ENCODE measurements around the gene PPHLN1. TPM values are rescaled to one million over a fixed set of nuclear protein-coding genes. Genes with fewer than 3 reads are reported as not detected.
A peak's percentile ranks its signal among the peaks of the same experiment; 100 is the strongest.

The PPHLN1 gene, protein sequence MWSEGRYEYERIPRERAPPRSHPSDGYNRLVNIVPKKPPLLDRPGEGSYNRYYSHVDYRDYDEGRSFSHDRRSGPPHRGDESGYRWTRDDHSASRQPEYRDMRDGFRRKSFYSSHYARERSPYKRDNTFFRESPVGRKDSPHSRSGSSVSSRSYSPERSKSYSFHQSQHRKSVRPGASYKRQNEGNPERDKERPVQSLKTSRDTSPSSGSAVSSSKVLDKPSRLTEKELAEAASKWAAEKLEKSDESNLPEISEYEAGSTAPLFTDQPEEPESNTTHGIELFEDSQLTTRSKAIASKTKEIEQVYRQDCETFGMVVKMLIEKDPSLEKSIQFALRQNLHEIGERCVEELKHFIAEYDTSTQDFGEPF
- total RNA-seq = 41.8 TPM
- long read RNA-seq, partial matches to known transcripts = 7 of 19 reads
- long read RNA-seq, other reads (novel, unspliced or antisense) = 2 of 19 reads

DNA sequence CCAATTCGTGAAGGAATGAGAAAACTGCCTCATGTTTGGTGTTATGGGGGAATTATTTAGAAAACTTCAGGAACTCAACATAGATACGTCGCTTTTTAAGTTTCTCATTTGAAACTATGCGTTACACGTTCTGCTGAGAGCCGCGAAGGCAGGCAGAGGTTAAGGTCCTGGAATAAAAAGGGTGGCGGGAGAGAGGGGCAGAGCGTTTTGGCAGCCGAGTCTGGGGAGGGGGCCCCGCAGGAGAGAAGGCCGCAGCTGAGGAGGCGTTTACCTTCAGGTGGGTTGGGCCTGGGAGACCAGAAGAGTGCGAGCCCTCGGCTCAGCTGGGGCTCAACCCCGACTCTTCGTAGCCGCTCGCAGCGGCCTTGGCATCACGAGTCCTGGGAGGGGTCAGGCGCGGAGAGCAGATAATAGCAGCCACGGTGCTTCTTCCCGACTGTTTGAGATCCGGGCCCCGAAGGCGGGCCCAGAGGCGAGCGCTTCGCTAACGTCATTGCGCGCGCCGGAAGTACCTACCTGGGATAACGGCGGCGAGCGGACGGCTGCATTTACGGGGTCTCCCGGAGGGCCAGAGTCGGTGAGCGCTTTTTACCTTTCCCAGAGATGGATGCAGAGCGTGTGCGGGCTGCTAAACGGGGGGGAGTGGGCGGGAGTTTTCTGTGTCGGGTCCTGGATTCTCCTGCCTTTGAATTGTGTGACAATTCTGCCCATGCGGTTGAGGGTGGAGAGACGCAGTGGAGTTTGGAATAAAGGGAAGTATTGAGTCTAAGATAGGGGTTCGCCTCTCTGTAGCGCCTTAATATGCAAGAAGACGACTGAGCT is at the start of gene PPHLN1, which contains the start of gene ZCRB1:
Gene PPHLN1, plus strand, starts transcription at position 515 of the 822 bp plus-strand sequence. CDS start 9,736 bp downstream, outside the sequence.
Gene ZCRB1, minus strand, starts transcription at position 442 of the 822 bp plus-strand sequence. CDS start 1,992 bp downstream, outside the sequence.
- DNase-seq = peak; percentile 92

DNA sequence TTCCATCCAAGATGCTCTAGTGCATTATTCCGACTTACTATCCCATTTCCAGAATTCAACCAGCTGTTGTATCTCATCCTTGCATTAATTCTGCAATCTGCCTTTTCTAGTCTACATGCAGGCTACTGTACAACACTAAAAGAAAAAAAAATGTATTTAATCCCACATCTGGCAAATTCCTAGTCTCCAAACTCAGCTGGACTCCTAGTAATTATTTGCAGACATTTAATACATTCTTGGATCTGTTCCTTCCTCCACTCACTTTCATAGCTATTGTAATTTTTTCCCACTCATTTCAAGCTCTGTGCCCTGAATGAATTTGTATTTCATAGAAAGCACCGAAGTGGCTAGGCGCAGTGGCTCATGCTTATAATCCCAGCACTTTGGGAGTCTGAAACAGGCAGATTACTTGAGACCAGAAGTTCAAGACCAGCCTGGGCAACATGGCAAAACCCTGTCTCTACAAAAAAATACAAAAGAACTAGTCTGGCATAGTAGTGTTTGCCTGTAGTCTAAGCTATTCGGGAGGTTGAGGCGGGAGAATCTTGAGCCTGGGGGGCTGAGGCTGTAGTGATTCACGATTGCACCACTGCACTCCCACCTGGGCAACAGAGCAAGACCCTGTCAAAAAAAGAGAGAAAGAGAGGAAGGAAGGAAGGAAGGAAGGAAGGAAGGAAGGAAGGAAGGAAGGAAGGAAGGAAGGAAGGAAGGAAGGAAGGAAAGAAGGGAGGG is 48.4 kb upstream of the PPHLN1 start:
- no peaks in the 10 kb centered on the region for H3K27me3 ChIP-seq
- no peak overlapping the region for H3K27ac ChIP-seq
- no peaks in the 10 kb centered on the region for H3K9me3 ChIP-seq
- TF ChIP-seq, protein P1, sequence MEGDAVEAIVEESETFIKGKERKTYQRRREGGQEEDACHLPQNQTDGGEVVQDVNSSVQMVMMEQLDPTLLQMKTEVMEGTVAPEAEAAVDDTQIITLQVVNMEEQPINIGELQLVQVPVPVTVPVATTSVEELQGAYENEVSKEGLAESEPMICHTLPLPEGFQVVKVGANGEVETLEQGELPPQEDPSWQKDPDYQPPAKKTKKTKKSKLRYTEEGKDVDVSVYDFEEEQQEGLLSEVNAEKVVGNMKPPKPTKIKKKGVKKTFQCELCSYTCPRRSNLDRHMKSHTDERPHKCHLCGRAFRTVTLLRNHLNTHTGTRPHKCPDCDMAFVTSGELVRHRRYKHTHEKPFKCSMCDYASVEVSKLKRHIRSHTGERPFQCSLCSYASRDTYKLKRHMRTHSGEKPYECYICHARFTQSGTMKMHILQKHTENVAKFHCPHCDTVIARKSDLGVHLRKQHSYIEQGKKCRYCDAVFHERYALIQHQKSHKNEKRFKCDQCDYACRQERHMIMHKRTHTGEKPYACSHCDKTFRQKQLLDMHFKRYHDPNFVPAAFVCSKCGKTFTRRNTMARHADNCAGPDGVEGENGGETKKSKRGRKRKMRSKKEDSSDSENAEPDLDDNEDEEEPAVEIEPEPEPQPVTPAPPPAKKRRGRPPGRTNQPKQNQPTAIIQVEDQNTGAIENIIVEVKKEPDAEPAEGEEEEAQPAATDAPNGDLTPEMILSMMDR (IDR thresholded peaks at IDR 0.05) = no peak
- ATAC-seq = no peak
- DNase-seq = no peak
- H3K36me3 ChIP-seq = no peaks in the 10 kb centered on the region
- no peaks in the 10 kb centered on the region for H3K4me1 ChIP-seq
- intact Hi-C loops (cut with DNase I) = no loop called here
- no peak overlapping the region for H3K4me3 ChIP-seq

More for the DNA sequence above, at the start of gene PPHLN1, which contains the start of gene ZCRB1:
- peak; percentile 97 for ATAC-seq
- H3K4me1 ChIP-seq = peaks cover 28% of the 10 kb centered on the region
- no peaks in the 10 kb centered on the region for H3K9me3 ChIP-seq
- peaks cover 19% of the 10 kb centered on the region for H3K36me3 ChIP-seq
- no peaks in the 10 kb centered on the region for H3K27me3 ChIP-seq
- peak within 1 kb of the TSS; percentile 86 for H3K4me3 ChIP-seq
- intact Hi-C loops (cut with DNase I) = no loop called here
- TF ChIP-seq, protein P1 (IDR thresholded peaks at IDR 0.05) = no peak
- H3K27ac ChIP-seq = peak within 1 kb of the TSS; percentile 89

DNA sequence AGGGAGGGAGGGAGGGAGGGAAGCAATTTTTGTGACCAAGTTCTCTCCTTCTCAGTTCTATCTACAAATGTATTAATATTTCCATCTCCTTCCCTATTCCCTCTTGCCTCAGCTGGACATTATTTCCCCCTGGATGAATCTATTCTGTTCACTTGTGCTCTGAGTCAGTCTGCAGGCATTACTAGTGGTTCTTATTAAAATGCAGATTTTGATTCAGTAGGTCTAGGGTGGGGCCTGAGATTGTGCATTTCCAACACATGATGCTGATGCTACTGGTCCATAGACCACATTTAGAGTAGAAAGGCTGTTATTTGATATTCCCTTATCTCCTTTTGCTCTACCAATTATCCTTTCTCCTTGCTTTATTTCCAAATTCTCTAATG is 47.8 kb upstream of the PPHLN1 start:
- TF ChIP-seq, protein P1 (IDR thresholded peaks at IDR 0.05) = no peak
- intact Hi-C loops (cut with DNase I) = no loop called here

DNA sequence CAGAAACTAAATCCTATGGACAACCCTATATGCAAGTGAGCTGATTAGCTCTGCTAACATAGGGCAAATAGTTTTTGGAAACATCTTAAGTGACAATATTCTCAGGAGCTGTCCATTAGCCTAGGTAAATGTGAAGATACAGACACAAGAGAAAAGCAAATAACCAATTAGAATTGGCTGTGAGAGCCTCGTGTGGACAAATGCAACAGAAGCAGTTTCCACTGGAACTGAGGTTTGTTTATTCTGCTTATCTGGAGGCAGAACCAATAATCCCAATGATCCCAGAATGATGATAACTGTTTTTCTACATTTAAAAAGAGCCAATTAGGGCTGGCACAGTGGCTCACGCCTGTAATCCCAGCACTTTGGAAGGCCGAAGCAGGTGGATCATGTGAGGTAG is 44.7 kb upstream of the PPHLN1 start:
- intact Hi-C loops (cut with DNase I) = no loop called here
- Histone ChIP-seq H3K4me3 (no peak overlapping the region), H3K9me3 (no peaks in the 10 kb centered on the region), H3K27ac (no peak overlapping the region), H3K4me1 (no peaks in the 10 kb centered on the region), H3K27me3 (no peaks in the 10 kb centered on the region), H3K36me3 (no peaks in the 10 kb centered on the region)
- DNase-seq (no peak), ATAC-seq (no peak)
- TF ChIP-seq, protein P1 (IDR thresholded peaks at IDR 0.05) = no peak

More for the DNA sequence above, 47.8 kb upstream of the PPHLN1 start:
- ATAC-seq = no peak
- no peak for DNase-seq
- Histone ChIP-seq H3K36me3 (no peaks in the 10 kb centered on the region), H3K27me3 (no peaks in the 10 kb centered on the region), H3K4me1 (no peaks in the 10 kb centered on the region), H3K27ac (no peak overlapping the region), H3K4me3 (no peak overlapping the region), H3K9me3 (no peaks in the 10 kb centered on the region)

DNA sequence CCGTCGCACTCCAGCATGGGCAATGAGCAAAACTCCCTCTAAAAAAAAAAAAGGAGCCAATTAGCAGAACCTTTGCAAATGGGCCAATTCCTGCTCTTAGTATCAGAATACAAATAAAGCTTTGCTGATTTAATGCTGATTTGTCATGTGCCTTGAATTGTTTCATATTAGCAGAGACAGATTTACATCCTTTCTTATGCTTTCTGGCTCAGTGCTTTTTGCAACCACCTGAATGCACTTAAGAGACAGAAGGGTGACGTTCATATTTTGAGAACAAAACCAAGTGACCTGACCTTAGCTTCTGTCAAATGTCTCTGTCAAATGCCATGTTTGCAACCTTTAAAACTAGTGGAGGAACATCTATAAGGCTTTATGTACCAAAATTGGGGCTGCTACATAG is 44.1 kb upstream of the PPHLN1 start:
- Histone ChIP-seq H3K27ac (no peak overlapping the region), H3K27me3 (no peaks in the 10 kb centered on the region), H3K4me3 (no peak overlapping the region), H3K9me3 (no peaks in the 10 kb centered on the region), H3K36me3 (no peaks in the 10 kb centered on the region), H3K4me1 (no peaks in the 10 kb centered on the region)
- intact Hi-C loops (cut with DNase I) = no loop called here
- TF ChIP-seq, protein P1 (IDR thresholded peaks at IDR 0.05) = no peak
- DNase-seq (no peak), ATAC-seq (no peak)
